A549 (cell line): ENCODE data around the gene KDM3A. TPM values are rescaled to one million over a fixed set of nuclear protein-coding genes. Genes with fewer than 3 reads are reported as not detected.
A peak's percentile ranks its signal among the peaks of the same experiment; 100 is the strongest.

ENCODE experiments used
- ATAC-seq, 2 experiments: fragments of 200-7000 bp in 1 of 2; fragments of >200 bp in 1 of 2; cut with Nextera tagmentation in 1 of 2; cut with Tn5 transposase in 1 of 2; 3 replicates each; pipeline versions ENCODE4 v1.8.0 to v1.9.1; 2018 to 2020; ENCODE audit warnings: mild to moderate bottlenecking in 1 of 2, moderate library complexity in 1 of 2
- CTCF ChIA-PET: fragments of 300-600 bp; sonication (Branson Sonifier 250); formaldehyde crosslinking; extraction: SDS; loops from one replicate; lab custom pipeline; 2021; ENCODE audit warnings: antibody characterized with exemption, inconsistent platforms; lab: Yijun Ruan, JAX
- POLR2A ChIA-PET: fragments of 350-600 bp; formaldehyde crosslinking; extraction: SDS; loops from one replicate; lab custom pipeline; 2021; ENCODE audit warnings: antibody characterized with exemption, inconsistent platforms; lab: Yijun Ruan, JAX
- DNase-seq, 2 experiments: peaks; one replicate each; pipeline versions ENCODE4 v3.0.0 to v3.0.0-alpha.2; 2011 to 2016; ENCODE audit warnings: low read depth in 1 of 2, low spot score in 1 of 2
- FAIRE-seq: peaks from 2 replicates; lab custom pipeline; 2011; peaks lifted over from hg19 to GRCh38; lab: Jason Lieb, UNC
- H3K27ac ChIP-seq, 2 experiments: fragments of >200 bp; sonication (Bioruptor Twin); formaldehyde crosslinking; 3 replicates each; pipeline ENCODE4 v1.5.1; 2016 to 2017
- H3K4me1 ChIP-seq: fragments of >200 bp; sonication (Bioruptor Twin); formaldehyde crosslinking; 3 replicates; pipeline ENCODE4 v1.6.1; 2016
- H3K4me2 ChIP-seq: fragments of >200 bp; sonication (Bioruptor Twin); formaldehyde crosslinking; 3 replicates; pipeline ENCODE4 v1.6.1; 2016
- H3K4me3 ChIP-seq: fragments of >200 bp; sonication (Bioruptor Twin); formaldehyde crosslinking; 3 replicates; pipeline ENCODE4 v1.5.1; 2016
- H3K9me3 ChIP-seq: fragments of >200 bp; sonication (Bioruptor Twin); formaldehyde crosslinking; 3 replicates; pipeline ENCODE4 v1.6.1; 2016
- CHD2 ChIP-seq: fragments of 150-350 bp; IDR thresholded peaks from 2 replicates; pipeline ENCODE4 v1.6.1; 2014; ENCODE audit warnings: low read length; ENCODE audit not compliant: partially characterized antibody
- CHD4 ChIP-seq: fragments of 200-600 bp; sonication (generic); IDR thresholded peaks from 2 replicates; pipeline ENCODE4 v1.6.1; 2016; ENCODE audit warnings: antibody characterized with exemption, mild to moderate bottlenecking, borderline replicate concordance
- E2F6 ChIP-seq: IDR thresholded peaks from 2 replicates; pipeline ENCODE4 v1.6.1; 2012; ENCODE audit warnings: low read depth, borderline replicate concordance
- ELK1 ChIP-seq: fragments of 150-350 bp; IDR thresholded peaks from 2 replicates; pipeline ENCODE4 v1.6.1; 2014; ENCODE audit warnings: low read depth, mild to moderate bottlenecking, low read length
- FOXS1 ChIP-seq: fragments of 250-450 bp; sonication (Bioruptor Pico); IDR thresholded peaks from 2 replicates; pipeline ENCODE4 v1.5.0; 2020; ENCODE audit warnings: mild to moderate bottlenecking, moderate library complexity
- HES2 ChIP-seq: fragments of >200 bp; sonication (Bioruptor Twin); formaldehyde crosslinking; IDR thresholded peaks from 2 replicates; pipeline ENCODE4 v1.6.1; 2016
- JUN ChIP-seq, 2 experiments: fragments of >200 bp; sonication (Bioruptor Twin); formaldehyde crosslinking; IDR thresholded peaks; 2 replicates in 1 of 2; 3 replicates in 1 of 2; pipeline ENCODE4 v1.6.1; 2016 to 2017
- KDM1A ChIP-seq: fragments of 200-600 bp; sonication (generic); IDR thresholded peaks from 2 replicates; pipeline ENCODE4 v1.6.1; 2016; ENCODE audit warnings: low read depth, mild to moderate bottlenecking
- MAX ChIP-seq: IDR thresholded peaks from 2 replicates; pipeline ENCODE4 v1.6.1; 2012
- NFE2L2 ChIP-seq: fragments of 150-350 bp; conservative IDR thresholded peaks from 2 replicates; pipeline ENCODE4 v1.6.1; 2014; ENCODE audit warnings: low read length
- NPAS2 ChIP-seq: fragments of 250-450 bp; sonication (Bioruptor Pico); IDR thresholded peaks from 2 replicates; pipeline ENCODE4 v1.8.0; 2022; ENCODE audit warnings: mild to moderate bottlenecking, moderate library complexity, borderline replicate concordance
- PHF8 ChIP-seq: fragments of 200-600 bp; sonication (generic); IDR thresholded peaks from 2 replicates; pipeline ENCODE4 v1.6.1; 2016; ENCODE audit warnings: low read depth, mild to moderate bottlenecking, antibody characterized with exemption, moderate library complexity, borderline replicate concordance
- POLR2A ChIP-seq: IDR thresholded peaks from 2 replicates; pipeline ENCODE4 v1.6.1; 2012; ENCODE audit warnings: mild to moderate bottlenecking, low read length
- POLR2AphosphoS2 ChIP-seq: conservative IDR thresholded peaks from 2 replicates; pipeline ENCODE4 v1.6.1; 2012; ENCODE audit warnings: low read length, improper control_type of control experiment, inconsistent platforms
- RAD21 ChIP-seq, 2 experiments: fragments of >200 bp in 1 of 2; sonication (Bioruptor Twin) in 1 of 2; formaldehyde crosslinking in 1 of 2; IDR thresholded peaks in 1 of 2; conservative IDR thresholded peaks in 1 of 2; 2 replicates in 1 of 2; 3 replicates in 1 of 2; pipeline ENCODE4 v1.6.1; 2012 to 2018; ENCODE audit warnings: inconsistent platforms in 1 of 2
- REST ChIP-seq: fragments of 200-600 bp; sonication (generic); IDR thresholded peaks from 2 replicates; pipeline ENCODE4 v1.6.1; 2016; ENCODE audit warnings: antibody characterized with exemption, mild to moderate bottlenecking, moderate library complexity
- RNF2 ChIP-seq: fragments of 200-600 bp; sonication (generic); IDR thresholded peaks from 2 replicates; pipeline ENCODE4 v1.6.1; 2016; ENCODE audit warnings: low read depth, mild to moderate bottlenecking, antibody characterized with exemption, moderate library complexity, borderline replicate concordance
- ZC3H11A ChIP-seq: fragments of 450-650 bp; IDR thresholded peaks from 2 replicates; pipeline ENCODE4 v1.6.1; 2014; ENCODE audit warnings: antibody characterized with exemption, mild to moderate bottlenecking
- WGBS: methylation state at CpG from one replicate; pipeline ENCODE4 v1.1.6; 2017; ENCODE audit errors: missing lambda C conversion rate; 5-methylcytosine and 5-hydroxymethylcytosine counted together
- polyA plus RNA-seq, 4 experiments: library from polyadenylated mRNA; depleted of rRNA in 3 of 4; stranded (reverse); fragments of >200 nt; fragmentation: RNase III in 1 of 4; extraction: RNeasy Plus Mini Kit Qiagen cat#74134 plus additional on column Dnase treatment in 1 of 4; gene quantifications; 2 replicates in 3 of 4; 3 replicates in 1 of 4; pipeline ENCODE4 v1.2.3, GENCODE V29; 2011 to 2017
- TF ChIP-seq, protein P1 (sequence below): fragments of 450-650 bp; IDR thresholded peaks from 2 replicates; pipeline ENCODE4 v1.6.1; 2014; ENCODE audit warnings: antibody characterized with exemption
- TF ChIP-seq, protein P2 (sequence below): IDR thresholded peaks from 2 replicates; pipeline ENCODE4 v1.6.1; 2012
- TF ChIP-seq, protein P3 (sequence below): fragments of >200 bp; sonication (Bioruptor Twin); formaldehyde crosslinking; IDR thresholded peaks from 3 replicates; pipeline ENCODE4 v1.5.1; 2016
- TF ChIP-seq, protein P4 (sequence below): fragments of 250-450 bp; sonication (Bioruptor Pico); IDR thresholded peaks from 2 replicates; pipeline ENCODE4 v1.5.0; 2020; ENCODE audit warnings: low read depth, mild to moderate bottlenecking, moderate library complexity

The KDM3A gene
- polyA plus RNA-seq, 2 of the 4 experiments (the other 2 are of a cell fraction): 21.2 to 57.0 TPM

GRCh38 chr2:86440631-86441391, at the start of gene KDM3A (continued):
- TF ChIP-seq, protein P1, sequence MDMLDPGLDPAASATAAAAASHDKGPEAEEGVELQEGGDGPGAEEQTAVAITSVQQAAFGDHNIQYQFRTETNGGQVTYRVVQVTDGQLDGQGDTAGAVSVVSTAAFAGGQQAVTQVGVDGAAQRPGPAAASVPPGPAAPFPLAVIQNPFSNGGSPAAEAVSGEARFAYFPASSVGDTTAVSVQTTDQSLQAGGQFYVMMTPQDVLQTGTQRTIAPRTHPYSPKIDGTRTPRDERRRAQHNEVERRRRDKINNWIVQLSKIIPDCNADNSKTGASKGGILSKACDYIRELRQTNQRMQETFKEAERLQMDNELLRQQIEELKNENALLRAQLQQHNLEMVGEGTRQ: peak; percentile 84
- TF ChIP-seq PHF8 (0 out of 2 replicates have a peak, but pooled peaks have one; percentile 30), RNF2 (peak; percentile 98; the same call in 1 of the 2 replicates), ELK1 (no peak), CHD4 (no peak), RAD21 (conservative IDR thresholded peaks at IDR 0.05 in 1 of 2, IDR thresholded peaks at IDR 0.05 in 1 of 2) (no peak; a peak in 2 of 5 replicates), CHD2 (peak; percentile 88), NPAS2 (0 out of 2 replicates have a peak, but pooled peaks have one; percentile 9)
- TF ChIP-seq, protein P2, sequence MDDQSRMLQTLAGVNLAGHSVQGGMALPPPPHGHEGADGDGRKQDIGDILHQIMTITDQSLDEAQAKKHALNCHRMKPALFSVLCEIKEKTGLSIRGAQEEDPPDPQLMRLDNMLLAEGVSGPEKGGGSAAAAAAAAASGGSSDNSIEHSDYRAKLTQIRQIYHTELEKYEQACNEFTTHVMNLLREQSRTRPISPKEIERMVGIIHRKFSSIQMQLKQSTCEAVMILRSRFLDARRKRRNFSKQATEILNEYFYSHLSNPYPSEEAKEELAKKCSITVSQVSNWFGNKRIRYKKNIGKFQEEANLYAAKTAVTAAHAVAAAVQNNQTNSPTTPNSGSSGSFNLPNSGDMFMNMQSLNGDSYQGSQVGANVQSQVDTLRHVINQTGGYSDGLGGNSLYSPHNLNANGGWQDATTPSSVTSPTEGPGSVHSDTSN: peak; percentile 81
- TF ChIP-seq, protein P3, sequence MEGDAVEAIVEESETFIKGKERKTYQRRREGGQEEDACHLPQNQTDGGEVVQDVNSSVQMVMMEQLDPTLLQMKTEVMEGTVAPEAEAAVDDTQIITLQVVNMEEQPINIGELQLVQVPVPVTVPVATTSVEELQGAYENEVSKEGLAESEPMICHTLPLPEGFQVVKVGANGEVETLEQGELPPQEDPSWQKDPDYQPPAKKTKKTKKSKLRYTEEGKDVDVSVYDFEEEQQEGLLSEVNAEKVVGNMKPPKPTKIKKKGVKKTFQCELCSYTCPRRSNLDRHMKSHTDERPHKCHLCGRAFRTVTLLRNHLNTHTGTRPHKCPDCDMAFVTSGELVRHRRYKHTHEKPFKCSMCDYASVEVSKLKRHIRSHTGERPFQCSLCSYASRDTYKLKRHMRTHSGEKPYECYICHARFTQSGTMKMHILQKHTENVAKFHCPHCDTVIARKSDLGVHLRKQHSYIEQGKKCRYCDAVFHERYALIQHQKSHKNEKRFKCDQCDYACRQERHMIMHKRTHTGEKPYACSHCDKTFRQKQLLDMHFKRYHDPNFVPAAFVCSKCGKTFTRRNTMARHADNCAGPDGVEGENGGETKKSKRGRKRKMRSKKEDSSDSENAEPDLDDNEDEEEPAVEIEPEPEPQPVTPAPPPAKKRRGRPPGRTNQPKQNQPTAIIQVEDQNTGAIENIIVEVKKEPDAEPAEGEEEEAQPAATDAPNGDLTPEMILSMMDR: no peak

GRCh38 chr2:86392873-86393518, 48.2 kb upstream of the KDM3A start:
- WGBS: 54% methylated on average over 6 of the region's 6 CpGs
- Histone ChIP-seq H3K4me3 (no peak overlapping the region), H3K4me2 (no peak overlapping the region), H3K4me1 (0 out of 3 replicates have a peak, but pooled peaks cover 3% of the 10 kb centered on the region), H3K9me3 (peaks cover 3% of the 10 kb centered on the region; the same call in 1 of the 3 replicates), H3K27ac (no peak overlapping the region)
- DNase-seq: no peak
- ChIA-PET CTCF (interaction anchor here (1.0 kb wide), 1 partner anchor 10 kb away, joined by 5 read pairs; no protein-coding TSS in a partner anchor), POLR2A (interaction anchor here (4.3 kb wide), 1 partner anchor 49 kb away, joined by 25 read pairs; the partner anchor contains the start of gene KDM3A)
- ATAC-seq: no peak
- no peak for FAIRE-seq
- TF ChIP-seq MAX (no peak), CHD4 (no peak), FOXS1 (CRISPR knock-in tag) (no peak), E2F6 (no peak), NPAS2 (no peak), HES2 (no peak), POLR2A (no peak), ZC3H11A (no peak), REST (no peak), POLR2AphosphoS2 (no peak), KDM1A (no peak), NFE2L2 (no peak), JUN (IDR thresholded peaks at IDR 0.05) (no peak)
- TF ChIP-seq, protein P2: no peak
- TF ChIP-seq, protein P4, sequence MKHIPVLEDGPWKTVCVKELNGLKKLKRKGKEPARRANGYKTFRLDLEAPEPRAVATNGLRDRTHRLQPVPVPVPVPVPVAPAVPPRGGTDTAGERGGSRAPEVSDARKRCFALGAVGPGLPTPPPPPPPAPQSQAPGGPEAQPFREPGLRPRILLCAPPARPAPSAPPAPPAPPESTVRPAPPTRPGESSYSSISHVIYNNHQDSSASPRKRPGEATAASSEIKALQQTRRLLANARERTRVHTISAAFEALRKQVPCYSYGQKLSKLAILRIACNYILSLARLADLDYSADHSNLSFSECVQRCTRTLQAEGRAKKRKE (CRISPR knock-in tag): no peak
